ENCODE results near the gene DDX11.
"Not testable (repeated sequence)": the region's sequence is repeated elsewhere in the genome, so short reads cannot be mapped to it uniquely, and the experiment has no call there.

Gene DDX11

DNA sequence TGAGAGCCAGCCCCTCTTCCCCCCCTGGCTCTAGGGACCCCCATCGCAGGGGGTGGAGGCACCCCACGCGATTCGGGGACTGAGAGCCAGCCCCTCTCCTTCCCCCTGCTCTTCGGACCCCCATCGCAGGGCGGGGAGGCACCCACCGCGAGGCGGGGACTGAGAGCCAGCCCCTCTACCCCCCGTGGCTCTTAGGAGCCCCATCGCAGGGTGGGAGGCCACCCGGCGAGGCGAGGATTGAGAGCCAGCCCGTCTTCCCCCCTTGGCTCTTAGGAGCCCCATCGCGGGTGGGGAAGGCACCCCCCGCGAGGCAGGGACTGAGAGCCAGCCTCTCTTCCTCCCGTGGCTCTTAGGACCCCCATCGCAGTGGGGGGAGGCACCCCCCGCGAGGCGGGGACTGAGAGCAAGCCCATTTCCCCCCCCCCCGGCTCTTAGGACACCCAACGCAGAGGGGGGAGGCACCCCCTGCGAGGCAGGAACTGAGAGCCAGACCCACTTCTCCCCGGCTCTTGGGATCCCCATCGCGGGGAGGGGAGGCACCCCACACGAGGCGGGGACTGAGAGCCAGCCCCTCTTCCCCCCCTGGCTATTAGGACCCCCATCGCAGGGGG, 45.6 kb downstream of the DDX11 start:
- peaks cover 3 to 22% (median 13%) of the 10 kb centered on the region in 5 donors for H3K27me3 ChIP-seq (ENCODE audit: control insufficient read depth in 5 of 5, insufficient read depth in 4 of 5, low read length in 5 of 5)
- no peak overlapping the region for H3K27ac ChIP-seq (ENCODE audit: low read depth, low read length)
- peak overlapping the region in 2 of 5 donors; percentile 41 to 45 for H3K9ac ChIP-seq (ENCODE audit: low read length in 5 of 5)
- peaks cover 0 to 36% (median 19%) of the 10 kb centered on the region in 5 donors for H3K4me1 ChIP-seq (ENCODE audit: control insufficient read depth in 5 of 5, insufficient read depth in 5 of 5, low read length in 5 of 5)
- H3K9me3 ChIP-seq (ENCODE audit: control insufficient read depth in 5 of 5, low read length in 5 of 5), result no peaks in the 10 kb centered on the region
- peak overlapping the region in 4 of 5 donors; percentile 9 to 53 (median 38) for H3K4me3 ChIP-seq (ENCODE audit: low read depth in 1 of 5, low read length in 5 of 5)
- H3K36me3 ChIP-seq (ENCODE audit: control insufficient read depth in 5 of 5, insufficient read depth in 5 of 5, low read length in 5 of 5), result no peaks in the 10 kb centered on the region

DNA sequence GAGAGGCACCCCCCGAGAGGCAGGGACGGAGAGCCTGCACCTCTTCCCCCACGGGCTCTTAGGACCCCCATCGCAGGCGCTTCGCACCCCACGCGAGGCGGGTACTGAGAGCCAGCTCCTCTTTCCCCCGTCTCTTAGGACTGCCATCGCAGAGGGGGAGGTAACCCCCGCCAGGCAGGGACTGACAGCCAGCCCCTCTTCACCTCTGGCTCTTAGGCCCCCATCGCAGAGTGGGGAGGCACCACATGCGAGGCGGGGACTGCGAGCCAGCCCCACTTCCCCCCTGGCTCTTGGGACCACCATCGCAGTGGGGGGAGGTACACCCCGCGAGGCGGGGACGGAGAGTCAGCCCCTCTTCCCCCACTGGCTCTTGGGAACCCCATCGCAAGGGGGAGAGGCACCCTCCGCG, 46.1 kb downstream of the DDX11 start:
- Histone ChIP-seq H3K9me3 (ENCODE audit: control insufficient read depth in 5 of 5, low read length in 5 of 5) (no peaks in the 10 kb centered on the region), H3K27ac (ENCODE audit: low read depth, low read length) (no peak overlapping the region), H3K9ac (ENCODE audit: low read length in 5 of 5) (no peak overlapping the region), H3K36me3 (ENCODE audit: control insufficient read depth in 5 of 5, insufficient read depth in 5 of 5, low read length in 5 of 5) (no peaks in the 10 kb centered on the region), H3K4me3 (ENCODE audit: low read depth in 1 of 5, low read length in 5 of 5) (no peak overlapping the region), H3K4me1 (ENCODE audit: control insufficient read depth in 5 of 5, insufficient read depth in 5 of 5, low read length in 5 of 5) (peaks cover 0 to 36% (median 19%) of the 10 kb centered on the region in 5 donors), H3K27me3 (ENCODE audit: control insufficient read depth in 5 of 5, insufficient read depth in 4 of 5, low read length in 5 of 5) (peaks cover 3 to 22% (median 13%) of the 10 kb centered on the region in 5 donors)

DNA sequence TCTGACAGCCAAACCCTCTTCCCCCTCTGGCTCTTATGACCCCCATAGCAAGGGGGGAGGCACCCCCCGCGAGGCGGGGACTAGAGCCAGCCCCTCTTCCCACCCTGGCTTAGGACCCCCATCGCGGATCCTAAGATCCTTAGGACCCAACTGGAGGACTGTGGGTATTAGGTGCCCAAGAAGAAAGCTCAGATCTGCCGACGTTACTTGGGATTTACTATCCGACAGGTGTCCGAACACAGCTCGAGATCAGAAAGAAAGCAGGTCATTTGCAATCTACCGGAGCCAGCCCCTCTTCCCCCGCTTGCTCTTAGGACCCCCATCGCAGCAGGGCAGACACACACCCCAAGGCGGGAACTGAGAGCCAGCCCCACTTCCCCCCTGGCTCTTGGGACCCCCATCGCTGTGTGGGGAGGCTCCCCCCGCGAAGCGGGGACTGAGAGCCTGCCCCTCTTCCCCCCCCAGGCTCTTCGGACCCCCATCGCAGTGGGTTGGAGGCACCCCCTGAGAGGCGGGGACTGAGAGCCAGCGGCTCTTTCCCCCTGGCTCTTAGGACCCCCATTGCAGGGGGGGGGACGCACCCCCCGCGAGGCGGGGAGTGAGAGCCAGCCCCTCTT, 46.8 kb downstream of the DDX11 start:
- H3K27ac ChIP-seq (ENCODE audit: low read depth, low read length), result no peak overlapping the region
- H3K9ac ChIP-seq (ENCODE audit: low read length in 5 of 5), result no peak overlapping the region
- H3K9me3 ChIP-seq (ENCODE audit: control insufficient read depth in 5 of 5, low read length in 5 of 5), result no peaks in the 10 kb centered on the region
- no peaks in the 10 kb centered on the region for H3K36me3 ChIP-seq (ENCODE audit: control insufficient read depth in 5 of 5, insufficient read depth in 5 of 5, low read length in 5 of 5)
- H3K4me1 ChIP-seq (ENCODE audit: control insufficient read depth in 5 of 5, insufficient read depth in 5 of 5, low read length in 5 of 5), result peaks cover 0 to 36% (median 19%) of the 10 kb centered on the region in 5 donors
- peaks cover 3 to 22% (median 13%) of the 10 kb centered on the region in 5 donors for H3K27me3 ChIP-seq (ENCODE audit: control insufficient read depth in 5 of 5, insufficient read depth in 4 of 5, low read length in 5 of 5)
- H3K4me3 ChIP-seq (ENCODE audit: low read depth in 1 of 5, low read length in 5 of 5), result no peak overlapping the region

DNA sequence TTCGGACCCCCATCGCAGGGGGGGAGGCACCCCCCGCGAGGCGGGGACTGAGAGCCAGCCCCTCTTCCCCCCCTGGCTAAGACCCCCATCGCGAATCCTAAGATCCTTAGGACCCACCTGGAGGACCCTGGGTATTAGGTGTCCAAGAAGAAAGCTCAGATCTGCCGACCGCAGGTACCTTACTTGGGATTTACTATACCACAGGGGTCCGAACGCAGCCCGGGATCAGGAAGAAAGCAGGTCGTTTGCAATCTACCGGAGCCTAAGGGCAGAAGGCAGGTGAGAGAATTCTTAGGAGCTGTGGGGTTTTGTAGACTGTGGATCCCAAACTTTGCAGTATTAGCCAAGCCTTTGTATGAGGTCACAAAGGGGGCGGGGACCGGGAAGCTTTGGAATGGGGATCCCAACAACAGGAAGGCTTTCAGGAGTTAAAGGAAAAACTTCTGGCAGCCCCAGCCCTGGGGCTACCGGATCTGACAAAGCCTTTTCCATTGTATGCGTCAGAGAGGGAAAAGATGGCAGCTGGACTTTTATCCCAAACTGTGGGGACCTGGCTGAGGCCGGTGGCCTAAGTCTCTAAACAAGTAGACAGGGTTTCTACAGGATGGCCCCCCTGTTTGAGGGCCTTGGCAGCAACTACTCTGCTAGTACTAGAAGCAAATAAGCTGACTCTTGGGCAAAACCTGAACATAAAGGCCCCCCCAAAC, 47.5 kb downstream of the DDX11 start:
- peaks cover 3 to 22% (median 13%) of the 10 kb centered on the region in 5 donors for H3K27me3 ChIP-seq (ENCODE audit: control insufficient read depth in 5 of 5, insufficient read depth in 4 of 5, low read length in 5 of 5)
- not testable (repeated sequence) for H3K9me3 ChIP-seq (ENCODE audit: control insufficient read depth in 5 of 5, low read length in 5 of 5); H3K36me3 ChIP-seq (ENCODE audit: control insufficient read depth in 5 of 5, insufficient read depth in 5 of 5, low read length in 5 of 5); H3K27ac ChIP-seq (ENCODE audit: low read depth, low read length); H3K9ac ChIP-seq (ENCODE audit: low read length in 5 of 5); H3K4me3 ChIP-seq (ENCODE audit: low read depth in 1 of 5, low read length in 5 of 5)
- H3K4me1 ChIP-seq (ENCODE audit: control insufficient read depth in 5 of 5, insufficient read depth in 5 of 5, low read length in 5 of 5), result peaks cover 0 to 36% (median 19%) of the 10 kb centered on the region in 5 donors

DNA sequence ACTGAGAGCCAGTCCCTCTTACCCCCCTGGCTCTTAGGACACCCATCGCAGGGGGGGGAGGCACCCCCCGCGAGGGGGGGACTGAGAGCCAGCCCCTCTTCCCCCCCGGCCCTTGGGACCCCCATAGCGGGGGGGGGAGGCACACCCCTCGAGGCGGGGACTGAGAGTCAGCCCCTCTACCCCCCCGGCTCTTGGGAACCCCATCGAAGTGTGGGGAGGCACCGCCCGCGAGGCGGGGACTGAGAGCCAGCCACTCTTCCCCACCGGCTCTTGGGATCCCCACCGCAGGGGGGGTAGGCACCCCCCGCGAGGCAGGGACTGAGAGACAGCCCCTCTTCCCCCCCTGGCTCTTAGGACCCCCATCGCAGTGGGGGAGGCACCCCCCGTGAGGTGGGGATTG, 48.8 kb downstream of the DDX11 start:
- Histone ChIP-seq H3K9ac (ENCODE audit: low read length in 5 of 5) (no peak overlapping the region), H3K9me3 (ENCODE audit: control insufficient read depth in 5 of 5, low read length in 5 of 5) (no peaks in the 10 kb centered on the region), H3K4me3 (ENCODE audit: low read depth in 1 of 5, low read length in 5 of 5) (no peak overlapping the region), H3K36me3 (ENCODE audit: control insufficient read depth in 5 of 5, insufficient read depth in 5 of 5, low read length in 5 of 5) (no peaks in the 10 kb centered on the region), H3K27me3 (ENCODE audit: control insufficient read depth in 5 of 5, insufficient read depth in 4 of 5, low read length in 5 of 5) (peaks cover under 1 to 18% (median 10%) of the 10 kb centered on the region in 5 donors), H3K4me1 (ENCODE audit: control insufficient read depth in 5 of 5, insufficient read depth in 5 of 5, low read length in 5 of 5) (peaks cover 0 to 29% (median 15%) of the 10 kb centered on the region in 5 donors), H3K27ac (ENCODE audit: low read depth, low read length) (no peak overlapping the region)

GRCh38 chr12:31124158-31124557, 50.5 kb downstream of the DDX11 start:
- not testable (repeated sequence) for H3K27ac ChIP-seq (ENCODE audit: low read depth, low read length); H3K9me3 ChIP-seq (ENCODE audit: control insufficient read depth in 5 of 5, low read length in 5 of 5); H3K9ac ChIP-seq (ENCODE audit: low read length in 5 of 5); H3K27me3 ChIP-seq (ENCODE audit: control insufficient read depth in 5 of 5, insufficient read depth in 4 of 5, low read length in 5 of 5); H3K4me3 ChIP-seq (ENCODE audit: low read depth in 1 of 5, low read length in 5 of 5); H3K36me3 ChIP-seq (ENCODE audit: control insufficient read depth in 5 of 5, insufficient read depth in 5 of 5, low read length in 5 of 5)
- H3K4me1 ChIP-seq (ENCODE audit: control insufficient read depth in 5 of 5, insufficient read depth in 5 of 5, low read length in 5 of 5), result peaks cover 0 to 12% (median 0%) of the 10 kb centered on the region in 5 donors

DNA sequence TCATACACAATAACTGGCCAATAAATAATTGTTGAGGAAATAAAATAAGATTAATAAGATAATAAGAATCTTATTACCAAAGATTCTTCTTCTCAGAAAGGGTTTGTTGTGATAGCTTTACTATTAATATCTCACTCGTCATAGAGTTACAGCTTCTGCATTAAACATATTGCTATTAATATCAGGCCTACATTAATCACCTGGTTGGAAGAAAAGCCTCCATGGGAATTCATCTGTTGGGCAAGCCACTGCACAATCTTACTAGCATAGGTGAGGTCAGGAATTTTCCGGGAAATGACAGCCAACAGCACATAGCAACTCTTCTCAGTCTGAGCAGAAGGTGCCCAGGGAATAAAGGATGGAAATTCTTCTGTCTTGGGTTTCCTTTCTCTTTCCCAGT, 51.5 kb downstream of the DDX11 start:
- H3K36me3 ChIP-seq (ENCODE audit: control insufficient read depth in 5 of 5, insufficient read depth in 5 of 5, low read length in 5 of 5); H3K4me3 ChIP-seq (ENCODE audit: low read depth in 1 of 5, low read length in 5 of 5); H3K9ac ChIP-seq (ENCODE audit: low read length in 5 of 5); H3K4me1 ChIP-seq (ENCODE audit: control insufficient read depth in 5 of 5, insufficient read depth in 5 of 5, low read length in 5 of 5); H3K27ac ChIP-seq (ENCODE audit: low read depth, low read length); H3K27me3 ChIP-seq (ENCODE audit: control insufficient read depth in 5 of 5, insufficient read depth in 4 of 5, low read length in 5 of 5); H3K9me3 ChIP-seq (ENCODE audit: control insufficient read depth in 5 of 5, low read length in 5 of 5): not testable (repeated sequence)

GRCh38 chr12:31127209-31127848, 53.7 kb downstream of the DDX11 start:
- not testable (repeated sequence) for H3K4me3 ChIP-seq (ENCODE audit: low read depth in 1 of 5, low read length in 5 of 5); H3K27ac ChIP-seq (ENCODE audit: low read depth, low read length); H3K4me1 ChIP-seq (ENCODE audit: control insufficient read depth in 5 of 5, insufficient read depth in 5 of 5, low read length in 5 of 5); H3K27me3 ChIP-seq (ENCODE audit: control insufficient read depth in 5 of 5, insufficient read depth in 4 of 5, low read length in 5 of 5); H3K36me3 ChIP-seq (ENCODE audit: control insufficient read depth in 5 of 5, insufficient read depth in 5 of 5, low read length in 5 of 5); H3K9me3 ChIP-seq (ENCODE audit: control insufficient read depth in 5 of 5, low read length in 5 of 5); H3K9ac ChIP-seq (ENCODE audit: low read length in 5 of 5)

GRCh38 chr12:31136581-31136980, 62.9 kb downstream of the DDX11 start:
- not testable (repeated sequence) for H3K4me1 ChIP-seq (ENCODE audit: control insufficient read depth in 5 of 5, insufficient read depth in 5 of 5, low read length in 5 of 5); H3K4me3 ChIP-seq (ENCODE audit: low read depth in 1 of 5, low read length in 5 of 5); H3K36me3 ChIP-seq (ENCODE audit: control insufficient read depth in 5 of 5, insufficient read depth in 5 of 5, low read length in 5 of 5); H3K27ac ChIP-seq (ENCODE audit: low read depth, low read length); H3K9me3 ChIP-seq (ENCODE audit: control insufficient read depth in 5 of 5, low read length in 5 of 5); H3K27me3 ChIP-seq (ENCODE audit: control insufficient read depth in 5 of 5, insufficient read depth in 4 of 5, low read length in 5 of 5); H3K9ac ChIP-seq (ENCODE audit: low read length in 5 of 5)

GRCh38 chr12:31144768-31145167, 71.1 kb downstream of the DDX11 start:
- not testable (repeated sequence) for H3K4me3 ChIP-seq (ENCODE audit: low read depth in 1 of 5, low read length in 5 of 5); H3K27me3 ChIP-seq (ENCODE audit: control insufficient read depth in 5 of 5, insufficient read depth in 4 of 5, low read length in 5 of 5); H3K9ac ChIP-seq (ENCODE audit: low read length in 5 of 5); H3K9me3 ChIP-seq (ENCODE audit: control insufficient read depth in 5 of 5, low read length in 5 of 5); H3K4me1 ChIP-seq (ENCODE audit: control insufficient read depth in 5 of 5, insufficient read depth in 5 of 5, low read length in 5 of 5); H3K36me3 ChIP-seq (ENCODE audit: control insufficient read depth in 5 of 5, insufficient read depth in 5 of 5, low read length in 5 of 5); H3K27ac ChIP-seq (ENCODE audit: low read depth, low read length)

Measured in subcutaneous abdominal adipose tissue (tissue), 5 donors.